GM12878 (cell line): ENCODE data around the gene RSF1. TPM values are rescaled to one million over a fixed set of nuclear protein-coding genes. Genes with fewer than 3 reads are reported as not detected.

ENCODE experiments used
- BCL3 ChIP-seq: IDR thresholded peaks from 2 replicates; pipeline ENCODE4 v1.6.1; 2011; ENCODE audit warnings: borderline replicate concordance, low read depth, mild to moderate bottlenecking, moderate library complexity, low read length; ENCODE audit not compliant: insufficient read depth, poor library complexity, severe bottlenecking
- CBX3 ChIP-seq: fragments of 200-600 bp; sonication (generic); IDR thresholded peaks from 2 replicates; pipeline ENCODE4 v1.6.1; 2016; ENCODE audit warnings: low read depth, borderline replicate concordance
- CHD2 ChIP-seq: IDR thresholded peaks from 2 replicates; pipeline ENCODE4 v1.6.1; 2011; ENCODE audit warnings: low read depth, low read length, improper control_type of control experiment, borderline replicate concordance
- CHD4 ChIP-seq: fragments of 200-600 bp; sonication (generic); IDR thresholded peaks from 2 replicates; pipeline ENCODE4 v1.6.1; 2016; ENCODE audit warnings: mild to moderate bottlenecking
- CREM ChIP-seq: IDR thresholded peaks from 2 replicates; pipeline ENCODE4 v1.6.1; 2014; ENCODE audit warnings: antibody characterized with exemption, low read depth
- E2F4 ChIP-seq: IDR thresholded peaks from 2 replicates; pipeline ENCODE4 v1.6.1; 2012; ENCODE audit warnings: low read depth, low read length, improper control_type of control experiment
- ETV6 ChIP-seq, 2 experiments: fragments of 450-650 bp in 1 of 2; IDR thresholded peaks in 1 of 2; conservative IDR thresholded peaks in 1 of 2; 2 replicates each; pipeline ENCODE4 v1.6.1; 2014; ENCODE audit warnings: antibody characterized with exemption in 1 of 2, borderline replicate concordance in 1 of 2, low read depth in 1 of 2, mild to moderate bottlenecking in 1 of 2, moderate library complexity in 1 of 2
- GATAD2B ChIP-seq: fragments of 450-650 bp; conservative IDR thresholded peaks from 2 replicates; pipeline ENCODE4 v1.6.1; 2017; ENCODE audit warnings: low read depth, mild to moderate bottlenecking, moderate library complexity
- JUNB ChIP-seq: IDR thresholded peaks from 2 replicates; pipeline ENCODE4 v1.6.1; 2016; ENCODE audit warnings: antibody characterized with exemption, mild to moderate bottlenecking
- NRF1 ChIP-seq: conservative IDR thresholded peaks from 2 replicates; pipeline ENCODE4 v1.6.1; 2011; ENCODE audit warnings: mild to moderate bottlenecking, low read depth, low read length, improper control_type of control experiment
- PAX5 ChIP-seq: IDR thresholded peaks from 2 replicates; pipeline ENCODE4 v1.6.1; 2011; ENCODE audit warnings: low read depth, low read length, borderline replicate concordance
- PBX3 ChIP-seq: IDR thresholded peaks from 2 replicates; pipeline ENCODE4 v1.6.1; 2011; ENCODE audit warnings: mild to moderate bottlenecking, low read depth, low read length, moderate library complexity; ENCODE audit not compliant: insufficient replicate concordance
- RB1 ChIP-seq: fragments of 450-650 bp; formaldehyde crosslinking; IDR thresholded peaks from 2 replicates; pipeline ENCODE4 v1.6.1; 2017; ENCODE audit warnings: mild to moderate bottlenecking, borderline replicate concordance
- SREBF2 ChIP-seq: IDR thresholded peaks from 2 replicates; pipeline ENCODE4 v1.6.1; 2012; ENCODE audit warnings: mild to moderate bottlenecking, low read length
- SUPT20H ChIP-seq: IDR thresholded peaks from 2 replicates; pipeline ENCODE4 v1.6.1; 2011; ENCODE audit warnings: low read depth, mild to moderate bottlenecking, low read length, moderate library complexity, borderline replicate concordance; ENCODE audit not compliant: control insufficient read depth
- TAF1 ChIP-seq: IDR thresholded peaks from 2 replicates; pipeline ENCODE4 v1.6.1; 2011; ENCODE audit warnings: mild to moderate bottlenecking, low read depth, low read length, borderline replicate concordance
- WRNIP1 ChIP-seq: IDR thresholded peaks from 2 replicates; pipeline ENCODE4 v1.6.1; 2011; ENCODE audit warnings: low read depth, low read length, improper control_type of control experiment, borderline replicate concordance
- ZNF622 ChIP-seq: fragments of 450-650 bp; IDR thresholded peaks from 2 replicates; pipeline ENCODE4 v1.6.1; 2017; ENCODE audit warnings: mild to moderate bottlenecking, inconsistent platforms
- polyA plus RNA-seq, 11 experiments: library from polyadenylated mRNA; depleted of rRNA in 4 of 11; unstranded in 6 of 11; stranded (reverse) in 5 of 11; fragments of >200 nt; fragmentation: Nextera tagmentation in 4 of 11; fragmentation: Illumina TruSeq in 1 of 11; extraction: Ambion mirVana in 4 of 11; extraction: Trizol in 1 of 11; gene quantifications; 1 replicate in 1 of 11; 2 replicates in 10 of 11; pipeline versions ENCODE4 v1.2.1 to v1.2.3, GENCODE V29; 2011 to 2016; ENCODE audit warnings: inconsistent platforms in 2 of 11, missing spikeins in 2 of 11, low read depth in 1 of 11
- total RNA-seq, 4 experiments: library from RNA; depleted of rRNA in 3 of 4; stranded (reverse); fragments of >200 nt in 3 of 4; fragmentation: Illumina TruSeq in 1 of 4; extraction: Trizol in 1 of 4; gene quantifications; 2 replicates each; pipeline versions ENCODE4 v1.2.1 to v1.2.3, GENCODE V29; 2013 to 2021
- TF ChIP-seq, protein P1 (sequence below): fragments of 450-650 bp; IDR thresholded peaks from 2 replicates; pipeline ENCODE4 v1.6.1; 2017; ENCODE audit warnings: mild to moderate bottlenecking, moderate library complexity
- TF ChIP-seq, protein P2 (sequence below): fragments of 450-650 bp; IDR thresholded peaks from 2 replicates; pipeline ENCODE4 v1.6.1; 2016; ENCODE audit warnings: mild to moderate bottlenecking

Gene RSF1
- total and polyA plus RNA-seq, 10 of the 15 experiments (the other 5 are each of a cell fraction or from before 2014, with no cell fraction given) = 9.0 to 45.3 (median 30.0) TPM

GRCh38 chr11:77820565-77821348, at the start of gene RSF1, which contains the start of gene AAMDC (continued):
- TF ChIP-seq, protein P1, sequence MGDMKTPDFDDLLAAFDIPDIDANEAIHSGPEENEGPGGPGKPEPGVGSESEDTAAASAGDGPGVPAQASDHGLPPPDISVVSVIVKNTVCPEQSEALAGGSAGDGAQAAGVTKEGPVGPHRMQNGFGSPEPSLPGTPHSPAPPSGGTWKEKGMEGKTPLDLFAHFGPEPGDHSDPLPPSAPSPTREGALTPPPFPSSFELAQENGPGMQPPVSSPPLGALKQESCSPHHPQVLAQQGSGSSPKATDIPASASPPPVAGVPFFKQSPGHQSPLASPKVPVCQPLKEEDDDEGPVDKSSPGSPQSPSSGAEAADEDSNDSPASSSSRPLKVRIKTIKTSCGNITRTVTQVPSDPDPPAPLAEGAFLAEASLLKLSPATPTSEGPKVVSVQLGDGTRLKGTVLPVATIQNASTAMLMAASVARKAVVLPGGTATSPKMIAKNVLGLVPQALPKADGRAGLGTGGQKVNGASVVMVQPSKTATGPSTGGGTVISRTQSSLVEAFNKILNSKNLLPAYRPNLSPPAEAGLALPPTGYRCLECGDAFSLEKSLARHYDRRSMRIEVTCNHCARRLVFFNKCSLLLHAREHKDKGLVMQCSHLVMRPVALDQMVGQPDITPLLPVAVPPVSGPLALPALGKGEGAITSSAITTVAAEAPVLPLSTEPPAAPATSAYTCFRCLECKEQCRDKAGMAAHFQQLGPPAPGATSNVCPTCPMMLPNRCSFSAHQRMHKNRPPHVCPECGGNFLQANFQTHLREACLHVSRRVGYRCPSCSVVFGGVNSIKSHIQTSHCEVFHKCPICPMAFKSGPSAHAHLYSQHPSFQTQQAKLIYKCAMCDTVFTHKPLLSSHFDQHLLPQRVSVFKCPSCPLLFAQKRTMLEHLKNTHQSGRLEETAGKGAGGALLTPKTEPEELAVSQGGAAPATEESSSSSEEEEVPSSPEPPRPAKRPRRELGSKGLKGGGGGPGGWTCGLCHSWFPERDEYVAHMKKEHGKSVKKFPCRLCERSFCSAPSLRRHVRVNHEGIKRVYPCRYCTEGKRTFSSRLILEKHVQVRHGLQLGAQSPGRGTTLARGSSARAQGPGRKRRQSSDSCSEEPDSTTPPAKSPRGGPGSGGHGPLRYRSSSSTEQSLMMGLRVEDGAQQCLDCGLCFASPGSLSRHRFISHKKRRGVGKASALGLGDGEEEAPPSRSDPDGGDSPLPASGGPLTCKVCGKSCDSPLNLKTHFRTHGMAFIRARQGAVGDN = no peak
- TF ChIP-seq NRF1 (no peak), JUNB (no peak), SUPT20H (no peak), E2F4 (0 out of 2 replicates have a peak, but pooled peaks have one; percentile 10), ETV6 (conservative IDR thresholded peaks at IDR 0.05 in 1 of 2, IDR thresholded peaks at IDR 0.05 in 1 of 2; ENCODE audit: borderline replicate concordance in 1 of 2, low read depth in 1 of 2) (peak in 1 of 2 experiments; percentile 65; a peak in 1 of 4 replicates), WRNIP1 (no peak), BCL3 (no peak), CBX3 (no peak), CHD2 (peak; percentile 79), PBX3 (peak; percentile 30), SREBF2 (no peak), GATAD2B (no peak), ZNF622 (no peak), CHD4 (no peak), PAX5 (no peak; the same call in 1 of the 2 replicates), RB1 (peak; percentile 80; the same call in 1 of the 2 replicates), CREM (peak; percentile 64; the same call in 1 of the 2 replicates), TAF1 (peak; percentile 93; the same call in 1 of the 2 replicates)
- TF ChIP-seq, protein P2, sequence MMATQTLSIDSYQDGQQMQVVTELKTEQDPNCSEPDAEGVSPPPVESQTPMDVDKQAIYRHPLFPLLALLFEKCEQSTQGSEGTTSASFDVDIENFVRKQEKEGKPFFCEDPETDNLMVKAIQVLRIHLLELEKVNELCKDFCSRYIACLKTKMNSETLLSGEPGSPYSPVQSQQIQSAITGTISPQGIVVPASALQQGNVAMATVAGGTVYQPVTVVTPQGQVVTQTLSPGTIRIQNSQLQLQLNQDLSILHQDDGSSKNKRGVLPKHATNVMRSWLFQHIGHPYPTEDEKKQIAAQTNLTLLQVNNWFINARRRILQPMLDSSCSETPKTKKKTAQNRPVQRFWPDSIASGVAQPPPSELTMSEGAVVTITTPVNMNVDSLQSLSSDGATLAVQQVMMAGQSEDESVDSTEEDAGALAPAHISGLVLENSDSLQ = peak; percentile 68; the same call in 1 of the 2 replicates
